HG03565 (cell line): Measurements from ENCODE around the gene KIF19.
A peak's percentile ranks its signal among the peaks of the same experiment; 100 is the strongest.
"Not testable (repeated sequence)": the region's sequence is repeated elsewhere in the genome, so short reads cannot be mapped to it uniquely, and the experiment has no call there.

Source experiments
- ATAC-seq: cut with Tn5 transposase; IDR thresholded peaks from one replicate; pipeline ENCODE4 v1.9.1; 2021; ENCODE audit warnings: mild to moderate bottlenecking, moderate library complexity; ENCODE audit not compliant: unreplicated experiment

KIF19 gene, protein sequence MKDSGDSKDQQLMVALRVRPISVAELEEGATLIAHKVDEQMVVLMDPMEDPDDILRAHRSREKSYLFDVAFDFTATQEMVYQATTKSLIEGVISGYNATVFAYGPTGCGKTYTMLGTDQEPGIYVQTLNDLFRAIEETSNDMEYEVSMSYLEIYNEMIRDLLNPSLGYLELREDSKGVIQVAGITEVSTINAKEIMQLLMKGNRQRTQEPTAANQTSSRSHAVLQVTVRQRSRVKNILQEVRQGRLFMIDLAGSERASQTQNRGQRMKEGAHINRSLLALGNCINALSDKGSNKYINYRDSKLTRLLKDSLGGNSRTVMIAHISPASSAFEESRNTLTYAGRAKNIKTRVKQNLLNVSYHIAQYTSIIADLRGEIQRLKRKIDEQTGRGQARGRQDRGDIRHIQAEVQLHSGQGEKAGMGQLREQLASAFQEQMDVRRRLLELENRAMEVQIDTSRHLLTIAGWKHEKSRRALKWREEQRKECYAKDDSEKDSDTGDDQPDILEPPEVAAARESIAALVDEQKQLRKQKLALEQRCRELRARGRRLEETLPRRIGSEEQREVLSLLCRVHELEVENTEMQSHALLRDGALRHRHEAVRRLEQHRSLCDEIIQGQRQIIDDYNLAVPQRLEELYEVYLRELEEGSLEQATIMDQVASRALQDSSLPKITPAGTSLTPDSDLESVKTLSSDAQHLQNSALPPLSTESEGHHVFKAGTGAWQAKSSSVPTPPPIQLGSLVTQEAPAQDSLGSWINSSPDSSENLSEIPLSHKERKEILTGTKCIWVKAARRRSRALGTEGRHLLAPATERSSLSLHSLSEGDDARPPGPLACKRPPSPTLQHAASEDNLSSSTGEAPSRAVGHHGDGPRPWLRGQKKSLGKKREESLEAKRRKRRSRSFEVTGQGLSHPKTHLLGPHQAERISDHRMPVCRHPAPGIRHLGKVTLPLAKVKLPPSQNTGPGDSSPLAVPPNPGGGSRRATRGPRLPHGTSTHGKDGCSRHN

DNA sequence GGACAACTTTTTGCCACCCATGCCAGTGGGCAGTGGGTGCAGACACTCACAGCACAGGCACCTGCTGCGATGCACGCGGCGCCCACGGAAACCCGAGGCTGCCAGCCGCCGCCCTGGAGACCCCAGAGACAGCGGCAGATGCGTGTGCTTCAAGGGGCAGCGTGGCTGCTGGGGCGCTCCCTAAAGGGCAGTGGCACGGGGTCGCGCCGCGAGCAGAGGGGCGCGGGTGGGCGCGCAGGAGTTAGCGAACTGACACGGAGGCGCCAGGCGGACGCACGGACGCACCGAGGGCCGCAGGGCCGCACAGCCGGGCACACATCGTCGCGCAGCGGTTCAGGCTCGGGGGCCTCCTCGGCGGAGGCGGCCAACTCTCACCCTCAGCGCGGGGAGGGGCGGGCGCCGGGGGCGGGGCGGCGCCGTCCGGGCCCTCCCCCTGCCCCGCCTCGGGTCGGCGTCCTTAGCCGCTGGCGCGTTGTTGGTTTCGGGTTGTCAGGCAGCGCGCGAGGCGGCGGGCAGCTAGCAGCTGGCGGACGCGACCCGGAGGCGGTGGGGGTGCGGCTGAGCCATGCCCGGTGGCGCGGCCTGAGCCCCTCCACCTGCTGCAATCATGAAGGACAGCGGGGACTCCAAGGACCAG is at the start of gene KIF19:
KIF19 (plus strand) TSS at position 484 of the 637 bp plus-strand sequence; CDS start at position 608, 124 bp downstream.
- no peak for ATAC-seq

DNA sequence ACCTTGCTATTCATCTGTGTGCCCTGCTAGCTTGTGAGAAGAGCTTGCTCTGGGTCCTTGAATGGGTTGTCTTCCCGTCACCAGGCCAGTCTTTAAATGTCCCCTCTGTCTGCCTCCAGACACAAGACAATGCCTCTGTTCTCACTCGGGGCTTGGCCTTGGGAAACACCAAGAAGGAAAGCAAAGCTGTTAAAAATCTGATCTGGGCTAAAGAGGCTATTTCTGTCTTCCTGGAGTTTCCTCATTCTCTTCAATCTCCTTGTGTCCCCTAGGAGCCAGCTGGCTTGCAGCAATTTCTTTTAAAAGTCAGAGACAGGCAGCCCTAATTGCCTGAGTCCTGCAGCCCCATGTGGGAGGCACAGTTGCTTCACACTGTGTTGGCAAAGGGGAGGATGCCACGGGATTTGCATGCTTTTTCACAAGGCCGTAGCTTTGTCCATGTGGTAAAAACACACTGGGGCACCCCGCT is 49.5 kb upstream of the KIF19 start:
- no peak for ATAC-seq

DNA sequence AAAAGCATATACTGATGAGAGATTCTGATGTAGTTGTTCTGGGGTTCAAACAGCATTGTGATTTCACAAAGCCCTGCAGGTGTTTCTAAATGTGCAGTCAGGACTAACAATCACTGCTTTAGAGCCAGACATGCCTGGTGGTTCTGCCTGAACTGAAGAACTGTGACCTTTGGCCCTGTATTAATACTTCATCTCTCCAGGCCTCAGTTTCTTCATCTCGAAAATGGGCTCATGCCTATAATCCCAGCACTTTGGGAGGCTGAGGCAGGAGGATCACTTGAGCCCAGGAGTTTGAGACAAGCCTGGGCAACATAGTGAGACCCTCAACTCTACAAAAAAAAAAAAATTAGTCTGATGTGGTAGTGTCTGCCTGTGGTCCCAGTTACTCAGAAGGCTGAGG is 48.1 kb upstream of the KIF19 start:
- ATAC-seq, result no peak

DNA sequence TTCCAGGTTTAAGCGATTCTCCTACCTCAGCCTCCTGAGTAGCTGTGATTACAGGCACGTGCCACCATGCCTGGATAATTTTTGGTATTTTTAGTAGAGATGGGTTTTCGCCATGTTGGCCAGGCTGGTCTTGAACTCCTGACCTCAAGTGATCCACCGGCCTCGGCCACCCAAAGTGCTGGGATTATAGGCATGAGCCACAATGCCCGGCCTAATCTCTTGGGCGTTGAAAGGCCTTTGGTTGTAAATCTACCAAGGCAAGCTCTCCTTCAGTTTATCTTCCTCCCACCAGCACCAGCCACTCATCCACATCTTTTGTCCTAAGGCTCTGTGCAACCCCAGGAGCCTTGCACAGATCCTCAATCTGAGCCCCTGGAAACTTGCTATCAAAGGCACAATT is 46.4 kb upstream of the KIF19 start:
- ATAC-seq, result not testable (repeated sequence)

DNA sequence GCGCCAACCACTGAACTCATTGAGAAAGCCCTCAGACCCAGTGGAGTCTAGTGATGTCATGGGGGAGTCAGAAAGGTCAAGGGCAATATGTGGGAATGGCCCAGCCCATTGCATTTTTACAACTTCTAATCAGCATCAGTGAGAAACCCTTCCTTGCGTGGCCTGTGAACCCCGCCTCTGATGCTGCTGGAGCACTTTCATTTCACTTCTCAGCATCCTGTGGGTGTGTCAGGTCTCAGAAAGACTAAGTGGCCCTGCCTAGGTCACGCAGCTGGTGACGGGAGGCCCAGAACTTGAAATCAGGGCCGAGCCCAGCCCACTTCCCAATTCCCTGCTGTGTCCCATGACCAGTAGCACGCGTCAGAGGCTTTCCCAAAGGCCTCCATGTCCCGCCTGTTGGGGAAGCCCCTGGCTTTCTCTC is 45.9 kb upstream of the KIF19 start:
- ATAC-seq, result peak; percentile 55

DNA sequence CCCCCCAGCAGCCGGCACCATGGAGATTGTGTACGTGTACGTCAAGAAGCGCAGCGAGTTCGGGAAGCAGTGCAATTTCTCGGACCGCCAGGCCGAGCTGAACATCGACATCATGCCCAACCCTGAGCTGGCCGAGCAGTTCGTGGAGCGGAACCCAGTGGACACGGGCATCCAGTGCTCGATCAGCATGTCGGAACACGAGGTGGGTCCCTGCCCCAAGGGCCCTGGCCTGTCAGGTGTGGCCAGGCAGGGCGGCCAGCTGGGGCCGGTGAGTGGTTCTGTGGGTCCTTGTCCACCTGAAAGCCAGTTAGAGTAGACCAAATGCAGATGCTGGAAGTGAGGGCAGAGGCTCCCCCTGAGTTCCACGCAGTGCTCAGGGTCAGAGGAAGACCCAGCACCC is 44.2 kb upstream of the KIF19 start:
- ATAC-seq, result no peak

DNA sequence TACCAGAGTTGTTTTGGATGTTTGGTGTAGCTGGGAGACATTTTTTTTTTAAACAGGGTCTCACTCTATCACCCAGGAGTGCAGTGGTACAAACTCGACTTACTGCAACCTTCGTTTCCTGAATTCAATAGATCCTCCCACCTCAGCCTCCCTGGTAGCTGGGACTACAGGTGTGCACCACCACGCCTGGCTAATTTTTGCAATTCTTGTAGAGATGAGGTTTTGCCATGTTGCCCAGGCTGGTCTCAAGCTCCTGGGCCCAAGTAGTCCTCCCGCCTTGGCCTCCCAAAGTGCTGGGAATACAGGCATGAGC is 43.8 kb upstream of the KIF19 start:
- not testable (repeated sequence) for ATAC-seq

DNA sequence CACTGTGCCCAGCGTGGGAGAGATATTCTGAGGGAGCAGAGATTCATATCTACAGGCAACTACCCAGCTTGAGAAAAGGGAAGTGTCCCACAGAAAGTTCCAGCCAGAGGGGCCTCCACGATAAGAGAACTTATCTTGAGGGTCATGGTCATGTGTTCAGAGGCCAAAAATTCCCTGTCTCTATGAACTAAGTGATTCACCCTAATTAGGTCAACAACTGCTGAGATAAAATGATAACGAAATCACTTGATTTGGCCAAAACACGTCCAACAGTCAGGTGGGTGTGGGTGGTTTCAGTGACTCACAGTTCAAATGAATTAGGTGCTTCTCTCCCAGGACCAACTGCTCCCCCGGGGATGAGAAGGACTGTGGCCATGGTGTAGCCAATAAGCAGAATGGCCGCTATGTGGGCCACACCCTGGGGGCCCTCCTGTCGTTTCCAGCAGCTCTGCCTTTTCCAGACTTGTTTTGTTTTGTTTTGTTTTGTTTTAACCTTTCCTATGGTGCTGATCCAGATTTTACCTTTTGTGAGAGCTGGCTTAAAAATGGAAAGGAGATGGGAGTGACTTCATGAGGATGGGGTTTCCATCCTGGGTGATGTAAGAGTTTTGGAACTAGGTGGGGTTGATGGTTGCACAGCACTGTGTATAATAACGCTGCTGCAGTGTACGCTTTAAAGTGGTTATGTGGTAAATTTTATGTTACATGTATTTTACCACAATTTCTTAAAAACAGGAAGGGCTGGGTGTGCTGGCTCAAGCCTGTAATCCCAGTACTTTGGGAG is 43.2 kb upstream of the KIF19 start:
- no peak for ATAC-seq

DNA sequence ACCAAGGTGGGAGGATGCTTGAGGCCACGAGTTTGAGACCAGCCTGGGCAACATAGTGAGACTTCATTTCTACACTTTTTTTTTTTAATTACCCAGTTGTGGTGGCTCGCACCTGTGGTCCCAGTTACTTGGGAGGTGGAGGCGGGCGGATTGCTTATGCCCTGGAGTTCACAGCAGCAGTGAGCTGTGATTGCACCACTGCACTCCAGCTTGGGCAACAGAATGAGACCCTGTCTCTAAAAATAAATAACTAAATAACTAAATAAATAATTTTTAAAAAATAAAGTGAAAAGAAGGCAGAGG is 42.7 kb upstream of the KIF19 start:
- no peak for ATAC-seq

DNA sequence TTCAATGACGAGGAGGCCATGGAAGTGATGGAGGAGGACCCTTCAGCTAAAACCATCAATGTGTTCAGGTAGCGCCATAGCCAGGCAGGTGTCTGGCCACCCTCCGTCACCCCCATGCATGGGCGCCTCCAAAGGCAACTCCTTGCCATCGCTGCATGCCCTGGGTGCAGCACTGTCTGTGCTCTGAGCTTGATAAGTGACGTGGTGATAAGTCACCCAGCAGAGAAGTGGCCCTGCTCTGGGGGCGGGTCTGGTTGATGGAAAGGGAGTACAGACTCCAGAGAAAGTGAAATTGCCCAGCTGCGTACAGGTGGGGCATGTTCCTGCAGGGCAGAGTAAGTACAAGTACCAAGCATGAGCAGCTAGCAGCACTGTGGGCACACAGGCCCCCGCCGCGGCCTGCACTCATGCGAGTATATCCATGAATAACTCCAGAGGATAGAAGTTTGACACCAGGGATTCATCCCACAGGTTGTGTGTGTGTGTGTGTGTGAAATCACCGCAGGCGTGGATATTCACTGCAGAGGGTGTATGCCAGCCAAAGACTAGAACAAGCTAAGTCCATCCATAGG is 38.9 kb upstream of the KIF19 start:
- ATAC-seq, result no peak

DNA sequence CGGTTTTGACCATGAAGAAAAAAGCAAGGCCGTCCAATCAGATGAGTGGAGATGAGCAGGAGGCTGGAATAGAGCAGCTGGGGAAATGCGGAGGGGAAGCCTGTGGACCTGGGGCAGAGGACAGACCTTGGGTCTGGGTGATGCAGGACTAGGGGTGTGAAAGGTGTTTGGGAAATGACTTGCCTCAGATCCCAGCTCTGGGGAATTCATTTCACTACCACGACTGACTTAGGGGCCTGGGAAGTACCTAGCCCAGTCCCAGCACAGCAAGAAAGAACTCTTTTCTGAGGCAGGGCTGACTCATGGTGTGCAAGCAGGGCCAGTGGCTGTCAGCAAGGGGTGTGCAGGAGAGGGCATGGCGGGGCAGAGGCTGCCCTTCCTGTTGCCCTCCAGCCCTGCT is 37.2 kb upstream of the KIF19 start:
- no peak for ATAC-seq

DNA sequence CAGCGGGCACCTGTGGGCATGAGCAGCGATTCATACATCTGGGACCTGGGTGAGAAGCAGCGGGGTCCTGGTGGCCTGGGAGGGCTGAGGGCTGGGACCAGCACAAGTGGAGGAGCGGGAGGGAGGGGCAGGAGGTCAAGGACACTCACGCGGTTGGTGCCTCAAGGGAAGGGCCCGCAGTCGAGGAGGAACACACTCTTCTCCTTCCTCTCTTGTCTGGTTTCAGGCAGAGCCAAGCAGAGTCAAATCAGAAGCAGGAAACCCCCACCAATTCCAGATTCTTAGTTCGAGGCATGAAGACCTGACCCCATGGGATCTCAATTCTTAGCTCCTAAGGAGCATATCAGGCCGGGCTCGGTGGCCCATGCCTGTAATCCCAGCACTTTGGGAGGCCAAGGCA is 36.3 kb upstream of the KIF19 start:
- no peak for ATAC-seq

DNA sequence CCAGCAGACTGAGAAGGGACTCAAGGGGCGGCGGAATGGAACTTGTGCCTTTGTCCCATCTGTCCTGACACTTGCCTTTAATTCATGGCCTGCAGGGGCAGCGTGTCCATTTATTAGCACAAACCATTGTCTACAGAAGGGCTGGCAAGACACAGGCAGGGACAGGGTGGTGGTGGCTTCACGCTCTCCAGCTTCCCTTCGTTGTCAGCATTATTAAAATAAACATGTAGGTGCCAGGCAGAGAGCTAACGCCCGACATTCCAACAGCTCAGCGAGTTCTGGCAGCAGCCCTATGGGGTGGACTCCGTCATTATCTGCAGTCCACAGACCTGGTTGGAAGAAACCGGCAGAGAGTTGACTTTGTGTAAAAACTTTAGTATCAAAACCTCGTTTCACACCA is 35.7 kb upstream of the KIF19 start:
- ATAC-seq, result no peak

DNA sequence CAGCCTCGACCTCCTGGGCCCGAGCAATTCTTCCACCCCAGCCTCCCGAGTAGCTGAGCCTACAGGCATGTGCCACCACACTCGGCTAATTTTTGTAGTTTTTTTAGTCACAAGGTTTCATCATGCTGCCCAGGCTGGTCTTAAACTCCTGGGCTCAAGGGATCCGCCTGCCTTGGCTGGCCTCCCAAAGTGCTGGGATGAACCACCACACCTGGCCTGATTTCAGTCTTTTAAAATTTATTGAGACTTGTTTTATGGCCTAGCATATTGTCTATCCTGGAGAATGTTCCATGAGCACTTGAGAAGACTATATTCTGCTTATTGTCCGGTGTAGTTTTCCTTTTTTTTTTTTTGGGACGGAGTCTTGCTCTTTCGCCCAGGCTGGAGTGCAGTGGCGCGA is 33.5 kb upstream of the KIF19 start:
- no peak for ATAC-seq

DNA sequence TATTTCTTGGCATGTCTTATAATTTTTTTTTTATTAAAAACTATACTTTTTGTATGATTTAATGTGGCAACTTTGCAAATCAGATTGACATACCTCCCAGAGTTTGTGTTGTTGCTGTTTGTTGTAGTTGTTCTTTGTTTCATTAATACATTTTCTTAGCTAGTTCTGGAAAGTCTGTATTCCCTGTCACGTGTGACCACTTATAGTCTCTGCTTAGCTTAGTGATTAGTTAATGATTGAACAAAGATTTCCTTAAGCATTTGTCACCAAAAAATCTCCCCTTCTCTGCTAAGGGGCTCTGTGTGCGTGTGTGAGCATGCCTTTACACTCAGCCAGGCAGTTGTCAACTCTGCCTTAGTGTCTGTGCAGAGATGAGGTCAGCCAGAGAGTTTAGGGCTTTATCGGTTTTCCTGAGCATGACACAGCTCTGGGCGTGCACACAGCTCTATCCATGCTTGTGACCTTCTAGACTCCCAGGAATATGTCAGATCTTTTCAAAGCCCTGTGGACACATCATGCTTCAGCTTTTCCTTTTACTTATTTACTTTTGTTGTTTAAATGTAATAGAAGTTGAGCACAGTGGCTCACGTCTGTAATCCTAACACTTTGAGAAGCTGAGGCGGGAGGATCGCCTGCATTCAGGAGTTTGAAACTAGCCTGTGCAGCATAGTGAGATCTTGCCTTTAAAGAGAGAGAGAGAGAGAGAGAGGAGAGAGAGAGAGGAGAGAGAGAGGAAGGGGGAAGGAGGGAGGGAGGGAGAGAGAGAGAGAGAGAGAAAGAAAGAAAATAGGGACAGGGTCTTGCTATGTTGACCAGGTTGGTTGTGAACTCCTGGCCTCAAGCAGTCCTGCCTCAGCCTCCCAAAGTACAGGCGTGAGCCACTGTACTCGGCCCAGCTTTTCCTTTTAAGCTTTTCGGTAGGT is 30.1 kb upstream of the KIF19 start:
- no peak for ATAC-seq

DNA sequence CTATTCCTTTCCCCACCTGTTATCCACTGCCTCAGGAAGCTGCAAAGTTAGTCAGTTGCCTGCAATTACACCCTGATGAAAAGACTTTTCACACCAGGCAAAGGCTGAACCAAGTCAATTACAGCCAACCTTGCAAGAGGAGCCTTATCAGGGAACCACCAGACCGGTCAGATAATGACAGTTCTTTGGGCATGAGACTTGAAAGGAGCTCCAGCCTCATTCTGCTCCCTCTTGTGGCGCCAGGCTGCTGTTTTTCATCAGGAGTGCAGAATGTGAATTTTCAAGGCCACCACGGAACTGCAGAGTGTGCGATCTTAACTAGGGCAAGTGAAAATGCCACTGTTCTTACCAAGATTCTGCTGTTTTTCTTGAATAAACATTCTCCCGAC is 29.5 kb upstream of the KIF19 start:
- no peak for ATAC-seq

DNA sequence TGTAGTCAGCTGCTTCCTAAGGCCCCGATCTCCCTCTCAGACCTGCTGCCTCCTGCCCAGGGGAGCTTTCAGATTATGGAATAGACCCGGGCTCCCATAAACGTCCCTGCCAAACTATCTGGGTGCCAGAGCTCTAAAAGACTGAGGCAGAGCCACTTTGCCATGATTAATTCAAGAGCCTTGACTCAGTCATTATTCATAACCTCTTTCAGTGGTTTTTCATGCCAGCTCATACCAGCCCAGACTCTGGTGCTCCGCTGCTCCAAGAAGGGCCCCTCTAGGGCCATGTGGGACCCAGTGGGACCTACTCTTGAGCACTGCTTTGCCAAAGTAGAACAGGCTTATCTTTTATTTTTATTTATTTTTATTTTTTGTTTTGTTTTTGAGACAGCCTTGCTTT is 28.1 kb upstream of the KIF19 start:
- no peak for ATAC-seq

DNA sequence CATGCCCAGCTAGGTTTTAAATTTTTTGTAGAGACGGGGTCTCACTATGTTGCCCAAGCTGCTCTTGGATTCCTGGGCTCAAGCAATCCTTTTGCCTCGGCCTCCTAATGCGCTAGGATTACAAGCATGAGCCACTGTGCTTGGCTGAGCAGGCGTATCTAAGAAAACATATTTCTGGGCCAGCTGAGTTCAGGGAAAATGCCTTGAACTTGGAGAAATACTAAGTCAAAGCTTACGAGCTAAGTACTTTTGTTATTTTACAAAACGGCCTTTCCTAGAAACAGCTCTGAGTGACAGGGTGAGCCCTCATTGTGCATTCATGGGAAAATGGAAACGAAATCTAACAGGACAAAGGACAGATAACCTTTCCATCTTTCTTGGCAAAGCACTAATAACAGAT is 27.2 kb upstream of the KIF19 start:
- no peak for ATAC-seq

DNA sequence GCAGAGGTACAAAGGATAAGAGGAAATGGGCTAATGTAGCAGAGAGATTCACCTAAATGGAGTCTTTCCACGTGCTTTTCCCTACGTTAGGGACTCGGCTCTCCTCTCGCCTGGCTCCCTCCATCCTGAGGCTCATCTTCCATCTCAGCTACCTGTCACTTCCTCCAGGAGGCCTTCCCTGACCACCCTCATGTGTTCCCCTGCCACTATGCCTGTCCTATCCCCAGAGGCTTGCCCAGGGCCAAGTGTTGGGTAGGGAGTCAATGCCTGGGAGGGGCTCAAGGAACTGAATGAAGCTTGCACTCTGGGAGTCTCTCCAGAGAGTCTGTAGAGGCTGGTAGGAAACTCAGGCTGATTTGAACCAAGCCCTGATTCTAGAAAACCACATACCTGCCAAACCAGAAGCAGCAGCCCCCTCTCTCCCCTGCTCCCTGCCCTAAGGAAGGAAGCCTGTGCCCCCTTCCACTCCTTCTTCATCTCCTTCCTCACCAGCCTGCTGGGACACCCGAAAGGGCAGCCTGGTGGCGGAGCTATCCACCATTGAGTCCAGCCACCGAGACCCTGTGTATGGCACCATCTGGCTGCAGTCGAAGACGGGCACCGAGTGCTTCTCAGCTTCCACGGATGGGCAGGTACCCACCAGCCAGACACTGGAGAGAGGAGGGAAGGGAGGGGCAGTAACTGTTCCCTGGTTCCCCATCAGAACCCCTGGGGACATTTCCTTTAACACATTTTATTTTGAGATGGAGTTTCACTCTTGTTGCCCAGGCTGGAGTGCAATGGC is 26.6 kb upstream of the KIF19 start:
- ATAC-seq, result no peak
